GM18526 (cell line): ENCODE data around the gene GADD45A.

Experiments
- POLR2A ChIP-seq: IDR thresholded peaks from 3 replicates; pipeline ENCODE4 v1.6.1; 2011; ENCODE audit not compliant: insufficient read length; ENCODE audit errors: extremely low read depth

Gene GADD45A

DNA sequence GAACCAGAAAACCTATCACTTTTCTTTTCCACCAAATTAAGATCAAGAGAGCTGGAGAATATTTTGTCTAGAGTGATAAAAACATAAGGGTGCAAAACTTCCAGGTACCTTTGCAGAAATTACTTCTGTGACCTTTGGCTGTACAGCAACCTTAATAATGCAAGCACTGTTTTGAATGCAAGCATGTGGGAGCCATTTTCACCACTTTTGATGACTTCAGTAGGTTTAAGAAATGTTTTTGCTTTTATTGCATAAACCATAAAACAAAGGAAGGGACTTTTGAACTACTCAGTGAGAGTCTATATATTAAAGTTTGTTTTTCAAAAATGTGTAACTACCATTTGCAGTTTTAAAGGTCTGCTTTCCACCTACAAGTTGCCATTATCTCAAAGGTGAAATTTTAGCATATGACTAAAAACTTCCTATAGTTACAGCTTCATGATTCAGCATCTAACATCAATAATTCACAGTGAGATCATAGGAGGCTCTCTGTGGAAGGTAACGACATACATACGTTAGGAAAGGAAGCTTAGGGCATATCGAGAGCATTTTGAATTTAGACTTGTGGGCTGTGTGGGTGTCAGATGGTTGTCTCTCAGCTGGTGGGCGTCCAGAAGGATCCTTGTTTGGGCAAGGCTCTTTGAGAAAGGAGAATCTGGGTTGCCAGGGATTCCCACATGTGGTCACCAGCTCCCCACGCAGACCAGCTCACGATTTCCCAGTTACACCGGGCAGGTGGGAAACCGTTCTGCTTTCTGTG is 1.1 kb upstream of the GADD45A start:
- no peak for TF ChIP-seq POLR2A

DNA sequence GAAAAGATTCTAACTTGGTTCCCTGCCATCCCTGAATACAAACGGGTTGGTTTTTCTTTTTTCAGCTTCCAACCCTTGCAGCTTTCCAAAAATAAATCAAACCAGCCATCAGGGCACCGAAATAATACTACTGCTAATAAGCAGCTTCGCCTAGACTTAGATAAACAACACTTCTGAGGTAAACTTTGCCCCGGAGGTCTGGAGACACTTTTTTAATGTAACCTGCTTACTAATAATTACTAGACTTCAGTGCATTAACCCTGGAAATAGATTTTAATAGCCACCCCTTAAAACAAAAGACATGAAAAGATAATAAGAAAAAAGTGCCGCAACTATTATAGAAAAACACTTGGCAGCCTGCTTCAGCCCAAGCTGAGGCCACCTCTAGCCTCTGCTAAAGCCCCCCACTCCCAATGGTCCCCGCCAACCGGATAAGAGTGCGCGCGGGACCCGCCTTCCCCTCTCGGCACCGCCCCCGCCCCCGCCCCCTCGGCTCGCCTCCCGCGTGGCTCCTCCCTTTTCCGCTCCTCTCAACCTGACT is 405 bp upstream of the GADD45A start:
- TF ChIP-seq POLR2A: no peak

GRCh38 chr1:67685558-67686266 is 711 bp downstream of the GADD45A start:
- TF ChIP-seq POLR2A: no peak

GRCh38 chr1:67686267-67687197 is 1.5 kb downstream of the GADD45A start:
- TF ChIP-seq POLR2A: peak; percentile 45

DNA sequence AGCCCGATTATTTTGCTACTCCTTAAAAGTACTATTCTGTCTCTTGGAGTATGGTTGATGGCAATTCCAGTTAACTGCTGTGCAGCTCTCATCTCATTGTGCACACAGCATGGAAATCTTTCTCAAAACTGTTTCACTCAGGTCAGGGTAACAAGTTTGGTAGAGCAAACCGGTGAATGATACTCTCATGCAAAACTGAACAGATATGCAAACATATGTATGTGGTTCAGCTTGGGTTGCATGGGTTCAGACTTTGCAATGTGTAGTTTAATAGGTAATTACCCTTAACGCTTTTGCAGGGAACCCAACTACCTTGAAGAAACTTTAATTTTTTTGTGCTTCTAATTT is 2.2 kb downstream of the GADD45A start:
- no peak for TF ChIP-seq POLR2A

DNA sequence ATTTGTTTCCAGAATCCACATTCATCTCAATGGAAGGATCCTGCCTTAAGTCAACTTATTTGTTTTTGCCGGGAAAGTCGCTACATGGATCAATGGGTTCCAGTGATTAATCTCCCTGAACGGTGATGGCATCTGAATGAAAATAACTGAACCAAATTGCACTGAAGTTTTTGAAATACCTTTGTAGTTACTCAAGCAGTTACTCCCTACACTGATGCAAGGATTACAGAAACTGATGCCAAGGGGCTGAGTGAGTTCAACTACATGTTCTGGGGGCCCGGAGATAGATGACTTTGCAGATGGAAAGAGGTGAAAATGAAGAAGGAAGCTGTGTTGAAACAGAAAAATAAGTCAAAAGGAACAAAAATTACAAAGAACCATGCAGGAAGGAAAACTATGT is 2.6 kb downstream of the GADD45A start:
- no peak for TF ChIP-seq POLR2A

DNA sequence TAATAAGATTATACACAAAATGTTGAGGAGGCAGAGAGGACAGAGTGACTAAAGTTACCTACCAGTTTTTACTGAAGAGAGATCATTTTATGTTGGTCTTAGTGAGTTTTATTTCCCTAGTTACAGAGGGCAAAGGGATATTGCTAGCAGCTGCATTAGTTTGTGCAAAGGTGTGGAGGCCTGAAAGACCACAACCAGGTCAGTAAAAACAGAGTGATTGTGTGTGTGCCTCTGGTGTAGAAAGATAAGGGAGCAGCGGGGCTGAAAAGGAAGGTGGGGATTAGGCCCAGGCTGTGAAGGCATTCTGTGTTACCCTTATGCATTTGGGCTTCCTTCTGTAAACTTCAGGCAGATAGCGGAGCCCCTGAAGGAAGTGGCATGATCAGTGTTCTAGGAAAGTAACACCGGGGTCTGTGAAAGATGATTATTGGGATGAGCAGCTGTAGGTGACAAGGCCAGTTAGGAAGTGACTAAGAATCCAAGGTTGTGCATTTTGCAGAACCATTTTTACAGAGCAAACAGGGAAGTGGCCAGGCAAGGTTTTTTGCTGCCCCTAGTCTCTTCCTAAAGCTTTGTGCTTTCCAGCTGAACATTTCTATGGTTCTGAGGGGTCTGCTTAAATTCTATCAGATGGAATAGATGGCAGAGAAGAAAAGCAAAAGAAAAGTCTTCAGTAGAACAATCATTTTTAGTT is 3.7 kb downstream of the GADD45A start:
- no peak for TF ChIP-seq POLR2A

- TF ChIP-seq POLR2A: no peak
These were observed 4.4 kb downstream of the GADD45A start for GRCh38 chr1:67689267-67690017.

DNA sequence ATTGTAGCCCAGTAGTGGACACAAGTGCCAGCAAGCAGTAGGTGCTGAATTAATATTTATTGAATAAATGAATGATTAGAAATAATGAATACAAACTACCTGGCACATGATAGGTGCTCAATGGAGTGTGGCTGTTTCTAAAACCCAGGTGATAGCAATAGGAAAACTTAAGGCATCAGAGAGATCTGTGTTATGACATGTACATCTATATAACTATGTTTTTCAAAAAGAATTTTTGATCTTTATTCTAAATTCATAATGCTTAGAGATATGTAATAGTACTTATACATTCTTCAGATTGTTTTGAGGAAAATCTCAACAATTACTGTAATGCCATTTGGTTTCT is 5.0 kb downstream of the GADD45A start:
- TF ChIP-seq POLR2A: no peak

DNA sequence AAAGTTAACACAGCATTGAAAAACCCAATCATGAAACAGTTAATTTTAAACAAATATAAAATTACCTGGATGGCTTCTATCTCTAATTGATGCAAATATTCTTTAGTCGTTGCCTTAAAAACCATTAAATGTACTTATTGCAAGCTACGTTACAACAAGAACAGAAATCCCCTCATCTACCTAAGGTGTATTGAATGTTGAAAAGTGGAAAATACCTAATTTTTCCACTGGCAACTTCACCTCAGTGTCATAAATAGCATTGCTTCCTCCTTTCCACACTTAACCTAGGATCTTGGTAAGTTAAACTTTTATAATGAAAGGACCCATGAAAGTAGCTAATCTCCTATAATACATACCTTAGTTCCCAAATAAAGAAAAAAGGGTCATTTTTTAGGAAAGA is 5.4 kb downstream of the GADD45A start:
- no peak for TF ChIP-seq POLR2A

DNA sequence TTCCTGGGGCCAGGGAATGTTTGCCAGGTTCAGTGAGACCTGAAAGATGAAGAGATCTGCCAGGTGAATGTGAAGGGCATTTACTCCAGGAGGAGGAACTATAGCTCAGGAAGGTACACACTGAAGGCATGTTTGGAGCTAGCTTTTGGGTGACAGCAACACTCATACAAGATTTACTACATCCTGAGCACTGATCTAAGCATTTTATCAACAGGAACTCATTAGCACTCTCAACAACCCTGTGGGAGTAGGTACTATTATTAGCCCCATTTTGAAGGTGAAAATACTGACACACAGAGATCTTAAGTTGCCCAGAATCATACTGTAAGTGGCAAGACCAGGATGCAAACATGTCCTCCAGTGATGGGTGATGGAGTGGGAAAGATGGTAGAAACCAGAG is 6.7 kb downstream of the GADD45A start:
- no peak for TF ChIP-seq POLR2A

DNA sequence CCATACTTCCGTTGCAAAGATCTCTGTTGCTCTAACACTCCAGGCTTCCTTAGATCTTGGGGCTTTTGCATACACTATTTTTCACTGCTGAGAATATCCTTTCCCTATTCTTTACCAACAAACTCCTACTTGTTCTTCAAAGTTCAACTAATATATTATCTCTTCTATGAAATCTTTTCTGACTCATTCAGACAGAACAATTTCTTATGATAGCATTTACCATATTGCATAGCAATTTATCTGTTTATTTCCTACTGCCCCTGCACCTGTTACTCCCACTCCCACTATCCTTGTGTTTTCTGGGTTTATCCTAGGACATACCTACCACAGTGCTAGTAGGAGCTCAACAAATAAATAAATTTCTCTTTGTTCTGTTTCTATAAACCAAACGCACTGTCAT is 11.0 kb downstream of the GADD45A start:
- TF ChIP-seq POLR2A: no peak

GRCh38 chr1:67696708-67697107 is 11.7 kb downstream of the GADD45A start:
- TF ChIP-seq POLR2A: no peak

- TF ChIP-seq POLR2A: no peak
These were observed 15.2 kb downstream of the GADD45A start for GRCh38 chr1:67700220-67700619.
